Measurements from ENCODE around the gene DOLPP1.
A peak's percentile ranks its signal among the peaks of the same experiment; 100 is the strongest.
"Not testable (repeated sequence)": the region's sequence is repeated elsewhere in the genome, so short reads cannot be mapped to it uniquely, and the experiment has no call there.

DOLPP1 gene
- 6.9 to 33.6 (median 12.6) reads per million in 3 experiments for total RNA-seq

DNA sequence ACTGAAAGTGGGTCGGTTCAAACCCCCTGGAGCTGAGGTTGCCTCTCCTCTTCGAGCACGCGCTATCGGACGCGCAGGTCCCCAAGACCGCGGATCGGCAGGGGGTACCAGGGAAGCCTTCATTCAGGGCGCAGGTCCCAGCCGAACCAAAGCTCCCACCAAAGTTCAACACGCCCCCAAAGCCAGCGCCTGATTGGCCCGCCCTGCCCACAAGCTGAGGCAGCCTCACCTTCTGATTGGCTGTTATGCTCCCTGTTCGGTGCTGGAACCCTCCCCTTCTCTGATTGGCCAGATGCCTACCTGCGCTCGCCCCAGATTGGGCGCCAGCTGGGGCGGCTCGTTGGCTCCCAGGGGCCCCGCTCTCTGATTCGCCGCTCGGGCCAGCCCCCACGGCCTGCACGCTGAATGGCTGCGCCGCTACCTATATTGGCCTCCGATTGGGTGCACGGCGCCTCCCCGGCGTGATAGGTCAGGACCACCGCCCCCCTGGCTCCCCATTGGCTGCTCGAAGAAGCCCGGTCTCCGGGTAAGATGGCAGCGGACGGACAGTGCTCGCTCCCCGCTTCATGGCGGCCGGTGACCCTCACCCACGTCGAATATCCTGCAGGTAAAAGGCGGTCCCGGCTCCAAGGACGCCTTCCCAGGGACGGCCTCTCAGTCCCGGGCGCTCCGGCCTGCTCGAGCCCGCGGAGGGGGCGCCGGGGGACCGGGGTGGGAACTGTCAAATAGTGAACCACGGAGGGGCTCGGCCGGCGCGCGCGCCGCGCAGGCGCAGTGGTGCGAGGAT, at the start of gene DOLPP1:
TSS of gene DOLPP1 (plus strand) at position 511 of the 787 bp plus-strand sequence. CDS start at position 532, 21 bp downstream.
- peak; percentile 99 for DNase-seq

GRCh38 chr9:129031514-129031913, 49.4 kb upstream of the DOLPP1 start:
- no peak for DNase-seq

- DNase-seq = no peak
These were observed 48.3 kb upstream of the DOLPP1 start for GRCh38 chr9:129032541-129033159.

GRCh38 chr9:129033216-129033615, 47.7 kb upstream of the DOLPP1 start:
- no peak for DNase-seq

DNA sequence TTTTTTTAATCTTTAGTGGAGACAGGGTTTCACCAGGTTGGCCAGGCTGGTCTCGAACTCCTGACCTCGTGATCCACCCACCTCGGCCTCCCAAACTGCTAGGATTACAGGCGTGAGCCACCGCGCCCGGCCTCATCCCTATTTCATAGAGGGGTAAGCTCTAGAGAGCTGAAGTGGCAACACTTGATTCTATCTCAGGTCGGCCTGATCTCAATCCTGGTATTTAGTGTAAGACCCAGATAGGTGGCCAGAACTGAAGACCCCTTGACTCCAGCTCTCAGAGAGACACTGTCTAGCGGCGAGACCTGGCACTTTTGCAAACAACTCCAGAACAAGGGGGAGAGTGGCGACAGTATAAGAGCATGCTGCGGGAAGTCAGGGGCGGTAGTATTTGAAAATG, 45.1 kb upstream of the DOLPP1 start:
- not testable (repeated sequence) for DNase-seq

DNA sequence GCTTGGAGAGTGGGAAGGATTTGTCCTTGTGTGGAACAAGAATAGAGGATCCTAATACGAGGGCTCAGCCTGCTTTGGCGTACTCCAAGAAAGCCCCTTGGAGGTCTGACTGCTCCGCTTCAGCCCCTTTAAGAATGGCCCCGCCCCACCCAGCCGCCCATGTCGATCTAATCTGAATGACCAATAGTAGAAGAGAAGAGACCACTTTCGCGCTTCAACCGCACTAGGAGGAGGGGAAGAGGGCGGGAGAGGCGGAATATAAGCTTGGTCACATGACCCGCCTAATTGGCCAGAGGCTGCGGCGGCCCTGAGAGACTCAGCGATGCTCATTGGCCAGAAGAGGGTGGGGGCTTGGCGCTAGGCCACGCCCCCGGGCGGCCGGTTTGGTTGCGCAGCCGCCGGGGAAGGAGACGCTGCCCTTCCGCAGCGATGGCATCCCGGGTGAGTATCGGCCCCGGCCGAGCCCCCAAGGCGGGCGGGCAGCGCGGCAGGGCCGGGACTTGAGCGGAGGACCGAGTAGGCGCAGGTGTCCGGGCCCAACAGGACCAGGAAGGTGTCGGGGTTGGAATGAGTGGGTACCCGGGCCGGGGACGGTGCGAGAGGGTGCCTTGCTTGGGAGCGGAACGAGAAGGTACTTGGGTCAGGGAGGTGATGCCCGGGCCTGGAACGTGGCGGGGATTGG, 44.5 kb upstream of the DOLPP1 start, which contains the start of gene MIGA2:
TSS of gene MIGA2 (plus strand) at position 386 of the 682 bp plus-strand sequence. CDS start 3,969 bp downstream, outside the sequence.
- DNase-seq = peak; percentile 94

DNA sequence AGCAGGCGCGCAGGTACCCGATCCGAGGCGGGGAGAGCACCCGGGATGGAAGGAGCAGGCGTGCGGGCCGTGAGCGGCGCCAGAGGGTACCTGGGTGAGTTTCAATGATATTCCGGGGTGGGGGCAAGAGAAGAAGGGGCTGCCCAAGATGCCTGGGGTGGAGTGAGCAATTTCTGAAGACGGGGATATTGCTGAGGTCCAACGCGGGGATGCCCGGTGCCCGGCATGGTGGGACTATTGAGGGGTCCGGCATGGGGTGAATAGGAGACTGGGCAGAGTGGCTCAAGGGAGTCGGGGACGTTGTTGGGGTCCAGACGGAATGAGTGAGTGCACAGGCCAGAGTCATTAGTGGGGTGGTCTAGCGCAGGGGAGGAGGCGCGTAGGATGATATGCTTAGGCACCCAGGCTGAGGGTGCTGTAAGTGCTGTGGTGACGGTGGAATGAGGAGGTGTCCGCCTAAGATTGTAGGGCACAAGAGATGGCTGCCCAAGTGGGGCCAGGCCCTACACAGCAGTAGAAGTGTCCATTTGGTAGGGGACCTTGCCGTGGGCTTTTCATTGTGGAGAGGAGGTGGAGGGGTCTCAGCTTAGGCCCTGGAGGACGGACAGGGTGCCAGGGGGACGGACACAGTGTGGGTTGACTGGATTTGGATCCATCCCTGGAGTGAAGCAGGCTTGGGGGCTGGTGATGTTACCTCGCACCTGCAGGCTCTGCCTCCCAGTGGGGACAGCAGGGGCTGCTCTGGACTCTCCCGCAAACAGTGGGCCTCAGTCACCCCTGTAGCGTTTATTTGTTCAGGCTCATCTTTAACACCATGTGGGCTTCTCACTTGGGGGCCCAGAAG, 43.8 kb upstream of the DOLPP1 start:
- no peak for DNase-seq

GRCh38 chr9:129037767-129038098, 43.2 kb upstream of the DOLPP1 start:
- DNase-seq = no peak

DNA sequence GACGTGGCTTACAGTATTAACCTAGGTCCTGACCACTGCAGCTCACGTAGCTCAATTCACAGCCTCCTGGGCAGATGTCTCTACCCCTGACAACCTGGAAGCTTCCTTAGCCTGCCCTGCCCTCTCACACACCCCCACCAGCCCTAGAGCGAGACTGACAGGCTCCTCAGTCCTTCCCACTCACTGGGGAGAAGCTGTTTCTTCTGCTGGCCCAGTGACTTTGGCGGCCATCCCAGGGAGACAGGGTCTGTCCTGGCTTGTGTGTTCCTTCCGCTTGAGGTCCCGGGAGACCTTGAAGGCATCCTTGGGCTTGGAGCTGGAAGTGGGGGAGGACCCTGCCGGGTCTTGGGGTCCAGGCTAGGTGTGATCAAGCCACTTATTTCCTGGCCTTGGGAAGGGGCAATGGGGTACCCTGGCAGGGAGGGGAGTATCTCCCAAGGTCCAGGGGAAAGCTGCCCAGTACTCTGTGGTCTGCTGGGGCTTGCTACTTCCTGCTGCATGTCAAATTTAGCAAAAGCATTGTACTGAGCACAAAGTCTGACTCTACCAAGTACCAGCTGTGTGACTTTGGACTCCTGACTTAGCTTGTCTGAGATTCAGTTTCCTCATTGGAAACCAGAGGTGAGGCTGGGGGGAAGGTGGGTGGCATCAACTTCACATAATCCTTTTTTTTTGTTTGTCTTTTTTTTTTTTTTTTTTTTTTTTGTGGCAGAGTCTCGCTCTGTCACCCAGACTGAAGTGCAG, 42.6 kb upstream of the DOLPP1 start:
- DNase-seq = no peak

GRCh38 chr9:129040113-129040643, 40.7 kb upstream of the DOLPP1 start:
- DNase-seq = no peak

DNA sequence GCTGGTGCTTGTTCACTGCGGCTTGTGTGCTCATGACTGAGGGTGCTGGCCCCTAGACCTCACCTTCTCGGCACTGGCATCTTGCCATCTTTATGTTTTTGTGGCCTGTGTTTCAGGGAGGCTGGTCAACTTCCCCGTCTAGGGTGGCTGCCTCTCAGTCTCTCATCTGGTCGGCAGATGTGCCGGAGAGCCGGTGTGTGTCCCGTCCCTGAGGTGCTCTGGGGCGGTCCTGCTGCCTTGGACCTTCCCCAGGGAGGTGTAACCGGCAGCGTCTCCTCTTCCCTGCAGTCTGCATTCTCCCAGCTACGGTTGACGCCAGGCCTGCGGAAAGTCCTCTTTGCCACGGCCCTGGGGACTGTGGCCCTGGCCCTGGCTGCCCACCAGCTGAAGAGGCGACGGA, 38.9 kb upstream of the DOLPP1 start:
- no peak for DNase-seq

DNA sequence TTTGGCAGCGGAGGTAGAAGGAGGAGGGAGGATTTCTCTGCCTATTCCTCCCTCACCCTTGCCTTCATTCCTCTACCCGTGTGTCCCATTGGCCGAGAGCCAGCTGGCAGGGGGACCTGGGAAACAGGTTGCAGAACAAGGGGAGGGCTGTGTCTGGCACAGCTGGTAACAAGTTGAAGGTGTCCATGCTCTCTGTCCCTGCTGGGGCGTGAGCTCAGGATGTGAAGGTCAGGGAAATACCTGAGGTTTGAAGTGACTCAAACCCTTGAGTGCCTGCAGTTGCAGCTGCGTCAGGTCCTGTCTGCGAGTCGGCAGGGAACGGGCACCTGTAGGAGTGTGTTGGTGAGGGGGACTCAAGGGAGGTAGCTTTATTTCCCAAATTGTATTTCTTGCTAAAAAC, 28.3 kb upstream of the DOLPP1 start:
- DNase-seq = no peak

- DNase-seq = no peak
These were observed 27.9 kb upstream of the DOLPP1 start for GRCh38 chr9:129053020-129053419.

DNA sequence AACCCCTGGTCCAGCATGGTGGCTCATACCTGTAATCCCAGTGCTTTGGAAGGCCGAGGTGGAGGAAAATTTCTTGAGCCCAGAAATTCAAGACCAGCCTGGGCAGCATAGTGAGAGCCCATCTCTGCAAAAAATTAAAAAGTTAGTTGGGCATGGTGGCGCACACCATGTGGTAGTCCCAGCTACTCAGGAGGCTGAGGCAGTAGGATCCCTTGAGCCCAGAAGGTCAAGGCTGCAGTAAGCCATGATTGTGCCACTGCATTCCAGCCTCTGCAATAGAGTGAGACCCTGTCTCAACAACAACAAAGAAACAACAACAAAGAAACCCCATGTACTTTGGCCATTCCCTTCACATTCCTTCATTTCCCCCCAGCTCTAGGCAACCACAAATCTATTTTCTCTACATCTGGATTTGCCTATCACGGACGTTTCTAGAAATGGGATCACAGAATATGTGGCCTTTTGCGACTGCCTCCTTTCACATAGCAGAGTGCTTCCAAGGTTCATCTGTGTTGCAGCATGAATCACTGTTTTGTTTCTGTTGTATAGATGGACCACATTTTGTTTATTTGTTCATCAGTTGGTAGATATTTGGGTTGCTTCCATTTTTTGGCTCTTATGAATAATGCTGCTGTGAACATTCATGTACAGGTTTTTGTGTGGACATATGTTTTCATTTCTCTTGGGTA, 26.6 kb upstream of the DOLPP1 start:
- DNase-seq = no peak

DNA sequence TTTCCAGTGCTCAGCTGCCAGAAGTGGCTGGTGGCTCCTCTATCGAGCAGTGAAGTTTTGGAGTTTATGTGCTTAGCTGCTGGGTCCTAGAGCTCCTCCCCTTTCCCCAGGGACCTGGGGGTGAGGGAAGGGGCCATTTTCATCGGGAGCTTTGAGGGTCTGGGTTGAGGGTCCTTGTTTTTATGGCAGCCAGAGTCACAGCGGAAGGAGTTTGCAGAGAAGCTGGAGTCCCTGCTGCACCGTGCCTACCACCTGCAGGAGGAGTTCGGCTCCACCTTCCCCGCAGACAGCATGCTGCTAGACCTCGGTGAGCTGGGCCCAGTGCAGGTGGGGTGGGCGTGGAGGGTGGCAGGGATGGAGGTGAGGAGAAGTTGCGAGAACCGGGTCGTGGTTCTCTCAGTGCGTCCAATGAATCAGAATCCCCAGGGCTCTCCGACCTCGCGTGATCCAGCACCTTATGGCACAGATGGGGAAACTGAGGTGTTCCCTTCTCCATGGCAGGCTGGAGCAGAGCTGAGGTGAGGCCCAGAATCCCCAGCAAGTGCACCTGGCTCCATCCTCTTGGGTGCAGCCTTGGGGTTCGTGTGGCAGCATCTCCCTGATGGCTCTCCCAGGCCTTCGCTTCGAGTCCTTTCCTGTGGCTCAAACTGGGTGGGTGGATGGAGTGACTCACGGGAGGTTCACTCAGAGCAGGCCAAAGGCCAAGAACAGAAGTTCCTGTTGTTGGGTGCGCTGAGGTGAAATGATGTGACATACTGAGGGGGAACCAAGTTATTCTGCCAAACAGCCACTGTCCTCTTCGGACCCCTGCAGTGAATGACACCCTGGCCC, 21.7 kb upstream of the DOLPP1 start:
- DNase-seq = no peak

DNA sequence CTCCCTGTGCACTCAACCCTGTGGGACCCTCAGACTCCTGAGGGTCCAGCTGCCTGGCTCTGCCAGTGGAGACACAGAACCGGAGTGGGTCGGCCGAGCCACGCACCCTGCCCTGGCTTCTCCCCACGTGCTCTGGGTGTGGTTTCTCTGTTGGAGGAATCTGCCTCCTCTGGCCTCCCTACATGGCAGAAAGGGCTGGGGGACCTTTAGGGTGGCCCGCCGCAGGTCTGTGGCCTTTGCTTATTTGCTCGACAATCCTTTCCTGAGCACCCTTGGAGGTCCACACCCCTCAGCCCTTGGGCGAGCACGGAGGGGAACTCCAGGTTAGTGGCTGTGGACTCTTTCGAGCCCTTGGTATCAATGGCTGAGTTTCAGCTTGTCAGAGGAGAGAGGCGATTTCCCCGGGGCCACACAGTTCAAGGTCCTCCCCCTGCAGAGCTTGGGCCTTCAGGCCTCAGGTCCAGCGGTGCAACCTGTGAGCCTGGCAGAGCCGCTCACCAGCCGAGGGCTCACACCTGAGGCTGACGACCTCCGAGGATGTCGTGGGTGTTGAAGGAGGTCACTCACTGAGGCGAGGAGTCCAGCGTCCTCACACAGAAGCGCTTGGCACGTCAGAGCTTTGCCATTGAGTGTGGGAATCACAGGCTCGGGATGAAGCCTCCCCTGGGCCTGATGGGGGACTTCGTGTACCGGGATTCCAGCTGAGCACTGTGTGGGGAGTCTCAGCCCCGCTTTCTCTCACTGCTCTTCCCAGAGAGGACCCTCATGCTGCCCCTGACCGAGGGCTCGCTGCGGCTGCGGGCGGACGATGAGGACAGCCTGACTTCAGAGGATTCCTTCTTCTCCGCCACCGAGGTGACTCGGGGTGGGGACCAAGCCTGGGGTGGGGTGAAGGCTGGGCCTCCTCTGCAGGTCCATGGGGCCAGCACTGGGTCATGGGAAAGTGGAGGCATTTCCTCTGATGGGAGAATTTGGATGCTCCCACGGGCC, 20.8 kb upstream of the DOLPP1 start:
- no peak for DNase-seq

DNA sequence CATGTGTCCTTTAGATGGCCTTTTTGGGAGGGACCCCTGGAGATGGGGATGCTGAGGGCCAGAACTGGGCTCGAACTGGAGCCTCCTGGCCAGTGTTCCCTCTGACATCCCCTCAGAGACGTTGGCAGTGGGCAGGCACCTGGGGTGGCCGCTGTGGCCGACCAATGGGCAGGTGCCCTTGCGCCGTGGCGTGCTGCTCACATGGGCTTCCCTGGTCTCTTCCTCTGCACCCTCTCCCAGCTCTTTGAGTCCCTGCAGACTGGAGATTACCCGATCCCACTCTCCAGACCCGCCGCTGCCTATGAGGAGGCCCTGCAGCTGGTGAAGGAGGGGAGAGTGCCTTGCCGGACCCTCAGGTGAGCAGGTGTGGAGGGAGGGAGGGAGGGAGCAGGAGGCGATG, 19.9 kb upstream of the DOLPP1 start:
- no peak for DNase-seq

- DNase-seq = no peak
These were observed 17.9 kb upstream of the DOLPP1 start for GRCh38 chr9:129063061-129063460.

DNA sequence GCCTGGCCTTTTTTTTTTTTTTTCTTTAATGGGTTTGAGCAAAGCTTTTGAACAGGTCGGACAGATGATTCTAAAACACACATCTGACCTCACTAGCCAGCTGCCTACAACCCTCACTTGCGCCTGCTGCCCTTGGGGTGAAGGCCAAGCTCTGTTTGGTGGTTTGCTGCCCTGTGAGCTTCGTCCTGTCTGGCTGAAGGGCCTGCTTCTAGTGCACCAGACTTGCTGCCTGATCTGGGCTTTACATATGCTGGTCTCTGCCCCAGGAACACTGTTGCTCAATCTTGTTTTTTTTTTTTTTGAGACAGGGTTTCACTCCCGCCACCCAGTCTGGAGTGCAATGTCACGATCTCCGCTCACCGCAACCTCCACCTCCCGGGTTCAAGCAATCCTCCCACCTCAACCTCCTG, 16.4 kb upstream of the DOLPP1 start:
- DNase-seq = no peak

All from central memory CD4-positive, alpha-beta T cell (primary cell).